Panc1 (cell line): ENCODE measurements around the gene PPFIA1. TPM values are rescaled to one million over a fixed set of nuclear protein-coding genes. Genes with fewer than 3 reads are reported as not detected.

Experiments
- ATAC-seq: fragments of 200-7000 bp; cut with Tn5 transposase; 2 replicates; pipeline ENCODE4 v1.9.1; 2020; ENCODE audit warnings: mild to moderate bottlenecking, moderate library complexity
- BruUV-seq: library from RNA; stranded (reverse); fragments of 400-500 nt; replicated peaks from 2 replicates; lab custom pipeline; 2021; lab: Mats Ljungman, UMichigan
- CTCF ChIA-PET: fragments of 300-600 bp; sonication (Branson Sonifier 250); formaldehyde crosslinking; loops from one replicate; lab custom pipeline; 2022; ENCODE audit warnings: antibody characterized with exemption; lab: Charles Lee
- POLR2A ChIA-PET: fragments of 300-600 bp; sonication (Branson Sonifier 250); formaldehyde crosslinking; loops from one replicate; lab custom pipeline; 2022; ENCODE audit warnings: antibody characterized with exemption; lab: Charles Lee
- DNase-seq: peaks from one replicate; pipeline ENCODE4 v3.0.0-alpha.2; 2010; ENCODE audit warnings: low read depth, low spot score
- H3K27ac ChIP-seq: 2 replicates; pipeline ENCODE4 v1.5.1; 2011; ENCODE audit warnings: mild to moderate bottlenecking, low read length, inconsistent platforms
- H3K27me3 ChIP-seq: fragments of 200-500 bp; sonication (Bioruptor generic); 2 replicates; pipeline ENCODE4 v1.6.0; 2014; ENCODE audit warnings: low read length, inconsistent platforms; ENCODE audit not compliant: control insufficient read depth, insufficient read depth
- H3K36me3 ChIP-seq: fragments of 200-500 bp; sonication (Bioruptor generic); 2 replicates; pipeline ENCODE4 v1.5.1; 2014; ENCODE audit warnings: inconsistent platforms, mild to moderate bottlenecking, low read length, moderate library complexity; ENCODE audit not compliant: control insufficient read depth, insufficient read depth
- H3K4me1 ChIP-seq: 2 replicates; pipeline ENCODE4 v1.5.1; 2011; ENCODE audit warnings: inconsistent platforms, mild to moderate bottlenecking, low read length, moderate library complexity; ENCODE audit not compliant: control insufficient read depth, insufficient read depth
- H3K4me3 ChIP-seq, 2 experiments: 2 replicates each; pipeline ENCODE4 v1.5.1; 2011 to 2012; ENCODE audit warnings: low read depth in 2 of 2, low read length in 2 of 2, mild to moderate bottlenecking in 2 of 2, inconsistent platforms in 1 of 2, moderate library complexity in 1 of 2
- H3K9me3 ChIP-seq: fragments of 200-500 bp; sonication (Bioruptor generic); 2 replicates; pipeline ENCODE4 v1.5.1; 2014; ENCODE audit warnings: low read depth, mild to moderate bottlenecking, inconsistent platforms, low read length, moderate library complexity; ENCODE audit not compliant: control insufficient read depth, insufficient read depth
- POLR2AphosphoS5 ChIP-seq: IDR thresholded peaks from 2 replicates; pipeline ENCODE4 v1.6.1; 2012; ENCODE audit warnings: mild to moderate bottlenecking, low read depth, low read length, moderate library complexity
- SIN3A ChIP-seq: IDR thresholded peaks from 2 replicates; pipeline ENCODE4 v1.6.1; 2012; ENCODE audit warnings: low read depth, mild to moderate bottlenecking, low read length, moderate library complexity, borderline replicate concordance; ENCODE audit not compliant: insufficient read depth
- TCF7L2 ChIP-seq: IDR thresholded peaks from 2 replicates; pipeline ENCODE4 v1.6.1; 2011; ENCODE audit warnings: mild to moderate bottlenecking, low read depth, low read length, inconsistent platforms
- in situ Hi-C: cut with HindIII; loops from 2 replicates; pipeline ENCODE4 v1.10.0; 2016; ENCODE audit warnings: low sequenced_read_pairs, low pct_unique_long_range_greater_than_20kb
- intact Hi-C: fragments of 100-400 bp; cut with micrococcal nuclease; formaldehyde crosslinking; loops from one replicate; pipeline ENCODE4 v1.10.0; 2022; ENCODE audit not compliant: unreplicated experiment
- total RNA-seq: library from RNA; stranded (reverse); gene quantifications from one replicate; pipeline ENCODE4 v1.2.1, GENCODE V29; 2021; ENCODE audit not compliant: unreplicated experiment
- TF ChIP-seq, protein P1 (sequence below), 2 experiments: IDR thresholded peaks; 2 replicates each; pipeline ENCODE4 v1.6.1; 2011 to 2012; ENCODE audit warnings: low read depth in 2 of 2, control low read depth in 1 of 2, low read length in 1 of 2, mild to moderate bottlenecking in 1 of 2, moderate library complexity in 1 of 2; ENCODE audit not compliant: insufficient read depth in 1 of 2
- TF ChIP-seq, protein P2 (sequence below): fragments of 450-650 bp; IDR thresholded peaks from 2 replicates; pipeline ENCODE4 v1.5.1; 2017; ENCODE audit warnings: mild to moderate bottlenecking

PPFIA1 gene
- total RNA-seq, 1 experiment from 2014 or later: 101 TPM

DNA sequence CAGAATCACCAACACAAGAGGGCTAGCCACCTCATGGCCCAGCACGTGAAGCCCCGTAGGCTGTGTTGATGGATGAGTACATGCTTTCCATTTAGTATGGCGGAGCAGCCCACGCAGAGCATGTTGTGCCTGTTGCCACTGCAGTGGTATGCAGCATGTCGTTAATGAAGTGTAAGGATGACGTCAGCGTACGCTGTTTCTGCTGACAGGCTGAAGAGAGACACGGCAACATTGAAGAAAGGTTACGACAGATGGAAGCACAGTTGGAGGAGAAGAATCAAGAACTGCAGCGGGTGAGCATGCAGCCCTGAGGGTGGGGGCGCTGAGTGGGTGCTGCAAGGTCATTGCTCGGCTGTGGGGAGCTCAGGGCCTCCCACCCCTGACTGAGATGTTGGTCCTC, 62.8 kb downstream of the PPFIA1 start:
- H3K36me3 ChIP-seq: peaks cover 32% of the 10 kb centered on the region
- CTCF ChIA-PET: interaction anchor here (0.5 kb wide), 1 partner anchor 77 kb away, joined by 3 read pairs; no protein-coding TSS in a partner anchor
- H3K27me3 ChIP-seq: no peaks in the 10 kb centered on the region
- POLR2A ChIA-PET: no interaction called here
- TF ChIP-seq SIN3A (no peak), TCF7L2 (no peak), POLR2AphosphoS5 (no peak)
- TF ChIP-seq, protein P1, sequence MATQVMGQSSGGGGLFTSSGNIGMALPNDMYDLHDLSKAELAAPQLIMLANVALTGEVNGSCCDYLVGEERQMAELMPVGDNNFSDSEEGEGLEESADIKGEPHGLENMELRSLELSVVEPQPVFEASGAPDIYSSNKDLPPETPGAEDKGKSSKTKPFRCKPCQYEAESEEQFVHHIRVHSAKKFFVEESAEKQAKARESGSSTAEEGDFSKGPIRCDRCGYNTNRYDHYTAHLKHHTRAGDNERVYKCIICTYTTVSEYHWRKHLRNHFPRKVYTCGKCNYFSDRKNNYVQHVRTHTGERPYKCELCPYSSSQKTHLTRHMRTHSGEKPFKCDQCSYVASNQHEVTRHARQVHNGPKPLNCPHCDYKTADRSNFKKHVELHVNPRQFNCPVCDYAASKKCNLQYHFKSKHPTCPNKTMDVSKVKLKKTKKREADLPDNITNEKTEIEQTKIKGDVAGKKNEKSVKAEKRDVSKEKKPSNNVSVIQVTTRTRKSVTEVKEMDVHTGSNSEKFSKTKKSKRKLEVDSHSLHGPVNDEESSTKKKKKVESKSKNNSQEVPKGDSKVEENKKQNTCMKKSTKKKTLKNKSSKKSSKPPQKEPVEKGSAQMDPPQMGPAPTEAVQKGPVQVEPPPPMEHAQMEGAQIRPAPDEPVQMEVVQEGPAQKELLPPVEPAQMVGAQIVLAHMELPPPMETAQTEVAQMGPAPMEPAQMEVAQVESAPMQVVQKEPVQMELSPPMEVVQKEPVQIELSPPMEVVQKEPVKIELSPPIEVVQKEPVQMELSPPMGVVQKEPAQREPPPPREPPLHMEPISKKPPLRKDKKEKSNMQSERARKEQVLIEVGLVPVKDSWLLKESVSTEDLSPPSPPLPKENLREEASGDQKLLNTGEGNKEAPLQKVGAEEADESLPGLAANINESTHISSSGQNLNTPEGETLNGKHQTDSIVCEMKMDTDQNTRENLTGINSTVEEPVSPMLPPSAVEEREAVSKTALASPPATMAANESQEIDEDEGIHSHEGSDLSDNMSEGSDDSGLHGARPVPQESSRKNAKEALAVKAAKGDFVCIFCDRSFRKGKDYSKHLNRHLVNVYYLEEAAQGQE (IDR thresholded peaks at IDR 0.05; ENCODE audit: insufficient read depth in 1 of 2, low read depth in 2 of 2, low read length in 1 of 2): no peak
- TF ChIP-seq, protein P2, sequence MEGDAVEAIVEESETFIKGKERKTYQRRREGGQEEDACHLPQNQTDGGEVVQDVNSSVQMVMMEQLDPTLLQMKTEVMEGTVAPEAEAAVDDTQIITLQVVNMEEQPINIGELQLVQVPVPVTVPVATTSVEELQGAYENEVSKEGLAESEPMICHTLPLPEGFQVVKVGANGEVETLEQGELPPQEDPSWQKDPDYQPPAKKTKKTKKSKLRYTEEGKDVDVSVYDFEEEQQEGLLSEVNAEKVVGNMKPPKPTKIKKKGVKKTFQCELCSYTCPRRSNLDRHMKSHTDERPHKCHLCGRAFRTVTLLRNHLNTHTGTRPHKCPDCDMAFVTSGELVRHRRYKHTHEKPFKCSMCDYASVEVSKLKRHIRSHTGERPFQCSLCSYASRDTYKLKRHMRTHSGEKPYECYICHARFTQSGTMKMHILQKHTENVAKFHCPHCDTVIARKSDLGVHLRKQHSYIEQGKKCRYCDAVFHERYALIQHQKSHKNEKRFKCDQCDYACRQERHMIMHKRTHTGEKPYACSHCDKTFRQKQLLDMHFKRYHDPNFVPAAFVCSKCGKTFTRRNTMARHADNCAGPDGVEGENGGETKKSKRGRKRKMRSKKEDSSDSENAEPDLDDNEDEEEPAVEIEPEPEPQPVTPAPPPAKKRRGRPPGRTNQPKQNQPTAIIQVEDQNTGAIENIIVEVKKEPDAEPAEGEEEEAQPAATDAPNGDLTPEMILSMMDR: no peak
- H3K4me1 ChIP-seq: no peaks in the 10 kb centered on the region
- in situ Hi-C loops (no loop called here), intact Hi-C loops (no loop called here)
- no TSS peak for BruUV-seq
- H3K4me3 ChIP-seq: no peak overlapping the region
- H3K9me3 ChIP-seq: no peaks in the 10 kb centered on the region
- no peak for DNase-seq
- no peak overlapping the region for H3K27ac ChIP-seq
- no peak; the same call in 1 of the 2 replicates for ATAC-seq

DNA sequence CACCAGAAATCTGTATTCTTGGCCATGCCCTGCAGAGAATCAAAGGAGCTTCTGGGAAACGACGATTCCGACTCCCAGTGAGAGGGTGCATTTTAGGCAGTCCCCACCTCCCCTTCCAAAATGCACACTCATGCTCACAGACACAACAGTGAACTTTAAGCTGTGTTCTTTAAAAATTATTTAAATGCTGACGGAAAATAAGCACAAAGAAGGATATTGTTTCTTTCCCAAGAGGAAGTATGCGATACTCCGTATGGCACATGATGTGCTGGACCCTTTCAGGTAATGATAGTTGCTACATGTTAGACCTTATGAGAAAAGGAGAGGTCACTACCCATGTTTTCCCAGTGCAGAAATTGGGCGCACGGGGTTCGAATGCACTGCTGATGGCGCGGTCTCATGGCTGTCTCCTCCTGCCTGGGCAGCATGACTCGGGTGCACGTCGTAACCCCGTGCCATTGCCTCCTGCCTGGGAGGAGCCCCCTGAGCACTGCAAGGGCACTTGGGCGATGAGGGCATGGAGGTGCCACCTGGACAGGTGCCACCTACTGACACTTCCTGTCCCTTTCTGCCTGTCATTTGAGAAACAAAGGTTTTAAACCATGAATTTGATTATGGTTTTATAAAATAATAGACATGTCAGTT, 64.0 kb downstream of the PPFIA1 start:
- Histone ChIP-seq H3K9me3 (no peaks in the 10 kb centered on the region), H3K4me3 (no peak overlapping the region), H3K27ac (no peak overlapping the region), H3K36me3 (peaks cover 40% of the 10 kb centered on the region), H3K27me3 (no peaks in the 10 kb centered on the region), H3K4me1 (no peaks in the 10 kb centered on the region)
- ChIA-PET CTCF (no interaction called here), POLR2A (no interaction called here)
- in situ Hi-C loops (no loop called here), intact Hi-C loops (no loop called here)
- no TSS peak for BruUV-seq
- TF ChIP-seq, protein P1 (IDR thresholded peaks at IDR 0.05; ENCODE audit: insufficient read depth in 1 of 2, low read depth in 2 of 2, low read length in 1 of 2): no peak
- TF ChIP-seq, protein P2: no peak
- TF ChIP-seq POLR2AphosphoS5 (no peak), TCF7L2 (no peak), SIN3A (no peak)
- ATAC-seq (no peak), DNase-seq (no peak)
